Stimulated activated CD8-positive, alpha-beta memory T cell treated with anti-CD3 and anti-CD28 coated beads, Interleukin-7, amount 100 ng/mL, for 48 hours (primary cell): ENCODE measurements around the gene PEX13.
"Not testable (repeated sequence)": the region's sequence is repeated elsewhere in the genome, so short reads cannot be mapped to it uniquely, and the experiment has no call there.

Source experiments
- DNase-seq, 2 donors: peaks; one replicate each; pipeline ENCODE4 v3.0.0-alpha.2; 2020; ENCODE audit warnings: low read depth in 1 of 2; ENCODE audit errors: extremely low read depth in 1 of 2

PEX13 gene

GRCh38 chr2:61006486-61007105 is 10.9 kb upstream of the PEX13 start:
- no peak for DNase-seq

GRCh38 chr2:61009355-61009754 is 8.2 kb upstream of the PEX13 start:
- DNase-seq, result no peak

- no peak for DNase-seq
Measured at GRCh38 chr2:61011678-61012077, 5.8 kb upstream of the PEX13 start.

GRCh38 chr2:61012303-61012702 is 5.2 kb upstream of the PEX13 start:
- DNase-seq, result peak in 1 of 2 donors; percentile 34

- no peak for DNase-seq
Measured at GRCh38 chr2:61013382-61013781, 4.1 kb upstream of the PEX13 start.

- DNase-seq, result no peak
Measured at GRCh38 chr2:61014763-61015162, 2.8 kb upstream of the PEX13 start.

GRCh38 chr2:61015976-61016375 is 1.5 kb upstream of the PEX13 start:
- no peak for DNase-seq

- DNase-seq, result peak in 1 of 2 donors; percentile 45
Measured at GRCh38 chr2:61016392-61017002, 1.0 kb upstream of the PEX13 start.

- peak; percentile 50 to 51 for DNase-seq
Measured at GRCh38 chr2:61017003-61017555, 441 bp upstream of the PEX13 start.

GRCh38 chr2:61018318-61018755 is 817 bp downstream of the PEX13 start:
- no peak for DNase-seq

GRCh38 chr2:61018798-61019197 is 1.3 kb downstream of the PEX13 start:
- DNase-seq, result no peak

- no peak for DNase-seq
Measured at GRCh38 chr2:61021228-61021660, 3.7 kb downstream of the PEX13 start.

GRCh38 chr2:61023670-61024069 is 6.2 kb downstream of the PEX13 start:
- no peak for DNase-seq

GRCh38 chr2:61029533-61029932 is 12.0 kb downstream of the PEX13 start:
- DNase-seq, result no peak

- not testable (repeated sequence) for DNase-seq
Measured at GRCh38 chr2:61034592-61034991, 17.1 kb downstream of the PEX13 start.

- DNase-seq, result not testable (repeated sequence)
Measured at GRCh38 chr2:61036643-61037042, 19.1 kb downstream of the PEX13 start.

GRCh38 chr2:61042807-61043206 is 25.3 kb downstream of the PEX13 start:
- DNase-seq, result no peak

GRCh38 chr2:61044636-61045035 is 27.1 kb downstream of the PEX13 start:
- DNase-seq, result no peak

- DNase-seq, result no peak
Measured at GRCh38 chr2:61045226-61045625, 27.7 kb downstream of the PEX13 start.

GRCh38 chr2:61045999-61046398 is 28.5 kb downstream of the PEX13 start:
- no peak for DNase-seq

- DNase-seq, result no peak
Measured at GRCh38 chr2:61055557-61055956, 38.0 kb downstream of the PEX13 start.

GRCh38 chr2:61057562-61057961 is 40.0 kb downstream of the PEX13 start:
- DNase-seq, result no peak
